GM03348 (cell line): ENCODE data around the gene CRYBB3.
A peak's percentile ranks its signal among the peaks of the same experiment; 100 is the strongest.
"Not testable (repeated sequence)": the region's sequence is repeated elsewhere in the genome, so short reads cannot be mapped to it uniquely, and the experiment has no call there.

Experiments
- DNase-seq: peaks from one replicate; pipeline ENCODE4 v3.0.0; 2012; ENCODE audit warnings: low spot score

Gene CRYBB3

DNA sequence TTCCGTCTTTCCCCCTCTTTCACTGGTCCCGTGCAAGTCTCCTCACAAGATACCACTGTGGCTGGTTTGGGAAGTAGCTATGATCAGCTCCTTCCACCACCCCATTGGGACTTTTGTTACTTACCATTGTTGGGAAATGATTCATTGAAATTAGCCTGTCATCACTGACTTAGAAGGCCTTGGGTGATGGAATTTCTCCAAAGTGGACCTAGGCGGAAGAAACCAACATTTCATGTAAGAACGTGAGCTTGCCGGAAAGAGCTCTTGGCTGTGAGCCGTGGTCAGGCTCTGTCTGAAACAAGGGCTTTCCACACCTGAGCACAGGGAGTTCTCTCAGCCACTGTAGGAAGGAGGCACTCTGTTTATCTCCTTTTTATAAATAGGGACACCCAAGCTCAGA lies 23.5 kb upstream of the CRYBB3 start:
- no peak for DNase-seq

DNA sequence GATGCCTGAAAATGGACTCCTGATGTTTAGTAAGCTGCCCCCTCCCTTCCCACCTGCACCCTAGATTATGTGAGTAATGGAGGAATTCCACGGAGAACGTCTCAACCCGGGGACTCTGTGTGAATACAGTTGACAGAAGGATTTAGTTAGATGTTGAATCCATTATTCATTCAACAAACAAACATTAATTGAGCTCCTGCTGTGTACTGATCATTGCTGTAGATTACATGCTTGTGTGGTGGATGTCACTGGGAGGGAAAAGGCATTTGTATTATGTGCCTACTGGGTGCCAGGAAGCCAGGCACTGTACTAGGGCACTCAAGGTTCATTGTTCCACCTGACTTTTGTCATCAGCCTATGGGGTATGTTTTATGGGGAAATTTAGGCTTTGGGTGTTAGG lies 22.9 kb upstream of the CRYBB3 start:
- no peak for DNase-seq

DNA sequence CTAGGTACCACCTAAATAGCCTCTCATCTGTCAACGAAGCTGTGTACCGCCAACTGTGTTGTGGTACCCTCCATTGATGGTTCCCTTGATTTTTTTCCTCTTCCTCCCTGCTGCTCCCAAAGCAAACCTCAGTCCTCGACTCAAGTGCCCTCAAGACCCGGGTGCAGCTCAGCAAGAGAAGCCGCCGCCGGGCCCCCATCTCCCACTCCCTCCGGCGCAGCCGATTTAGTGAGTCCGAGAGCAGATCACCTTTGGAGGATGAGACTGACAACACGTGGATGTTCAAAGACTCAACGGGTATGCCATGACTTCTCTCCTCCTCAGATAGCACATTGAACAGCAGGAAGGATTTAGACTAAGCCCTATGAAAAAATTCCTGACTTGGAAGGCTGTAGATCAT lies 22.4 kb upstream of the CRYBB3 start:
- DNase-seq, result no peak

DNA sequence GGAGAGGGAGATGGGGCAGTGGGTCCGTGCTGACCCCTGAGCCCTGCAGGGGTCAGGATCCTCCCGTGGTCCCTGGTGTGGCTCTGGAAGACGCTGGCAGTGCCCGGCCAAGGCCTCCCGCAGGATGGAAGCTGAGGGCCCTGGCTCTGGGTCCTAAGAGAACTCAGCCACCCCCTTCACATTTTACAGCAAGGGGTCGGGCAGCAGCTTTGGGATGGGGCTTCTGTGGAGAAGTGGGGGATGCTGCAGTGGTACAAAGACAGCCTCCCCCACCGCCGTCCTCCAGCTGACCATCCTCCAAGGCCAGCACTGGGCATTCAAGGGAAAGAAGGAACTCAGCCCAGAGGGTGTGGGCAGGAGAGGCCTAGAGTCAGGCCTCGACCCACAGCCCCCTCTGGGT lies 21.8 kb upstream of the CRYBB3 start:
- DNase-seq, result no peak

DNA sequence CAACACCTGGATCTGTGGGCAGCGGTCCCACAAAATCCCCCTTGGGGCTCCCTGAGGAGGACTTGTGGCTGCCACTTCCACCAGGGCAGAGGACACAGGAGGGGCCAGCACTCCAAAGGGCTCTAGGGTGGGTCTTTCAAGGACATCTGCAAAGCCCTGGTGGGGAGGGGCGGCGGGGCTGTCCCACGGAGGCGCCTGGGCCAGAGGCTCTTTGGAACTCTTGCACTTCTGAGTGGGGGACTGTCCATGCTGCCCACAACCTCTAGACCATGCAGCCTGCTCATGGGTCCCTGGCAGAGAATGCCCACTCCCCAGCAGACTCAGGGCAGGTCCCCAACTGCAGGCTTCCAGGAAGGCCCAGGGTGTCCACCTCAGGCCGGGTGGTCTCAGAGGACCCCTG lies 21.3 kb upstream of the CRYBB3 start:
- not testable (repeated sequence) for DNase-seq

DNA sequence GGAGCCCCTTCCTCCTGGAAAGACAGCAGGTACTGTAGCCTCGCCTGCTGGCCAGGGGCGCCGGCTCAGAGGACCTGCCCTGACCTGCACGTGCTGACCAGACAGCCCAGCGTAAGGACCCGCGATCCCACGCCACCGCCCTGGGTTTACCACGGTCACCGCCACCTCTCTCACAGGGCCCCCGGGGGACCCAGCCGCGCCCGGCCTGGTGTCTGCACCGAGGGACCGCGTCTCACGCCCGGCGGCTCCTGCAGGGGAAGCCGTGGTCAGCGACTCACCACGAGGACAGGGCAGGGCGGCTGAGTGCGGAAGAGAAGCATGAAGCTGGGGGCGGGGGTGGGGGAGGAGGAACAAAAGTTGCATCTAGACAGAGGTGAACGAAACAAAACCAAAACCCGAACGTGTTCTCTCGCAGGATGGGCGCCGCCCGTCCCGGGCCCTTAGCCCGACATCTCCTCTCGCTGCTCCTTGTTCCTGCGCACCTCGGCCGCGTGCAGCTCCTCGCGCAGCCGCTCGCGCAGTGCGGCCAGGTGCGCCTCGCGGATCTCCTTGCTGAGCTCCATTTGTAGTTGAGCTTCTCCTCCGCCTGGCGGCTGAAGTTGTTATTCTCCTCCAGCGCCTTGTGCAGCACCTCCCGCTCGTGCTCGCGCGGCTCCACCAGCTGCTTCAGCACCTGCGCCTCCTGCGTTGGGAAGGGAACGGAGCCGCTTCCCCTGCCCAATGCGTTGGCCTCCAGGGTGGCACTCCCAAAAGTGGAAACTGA lies 20.6 kb upstream of the CRYBB3 start:
- not testable (repeated sequence) for DNase-seq

DNA sequence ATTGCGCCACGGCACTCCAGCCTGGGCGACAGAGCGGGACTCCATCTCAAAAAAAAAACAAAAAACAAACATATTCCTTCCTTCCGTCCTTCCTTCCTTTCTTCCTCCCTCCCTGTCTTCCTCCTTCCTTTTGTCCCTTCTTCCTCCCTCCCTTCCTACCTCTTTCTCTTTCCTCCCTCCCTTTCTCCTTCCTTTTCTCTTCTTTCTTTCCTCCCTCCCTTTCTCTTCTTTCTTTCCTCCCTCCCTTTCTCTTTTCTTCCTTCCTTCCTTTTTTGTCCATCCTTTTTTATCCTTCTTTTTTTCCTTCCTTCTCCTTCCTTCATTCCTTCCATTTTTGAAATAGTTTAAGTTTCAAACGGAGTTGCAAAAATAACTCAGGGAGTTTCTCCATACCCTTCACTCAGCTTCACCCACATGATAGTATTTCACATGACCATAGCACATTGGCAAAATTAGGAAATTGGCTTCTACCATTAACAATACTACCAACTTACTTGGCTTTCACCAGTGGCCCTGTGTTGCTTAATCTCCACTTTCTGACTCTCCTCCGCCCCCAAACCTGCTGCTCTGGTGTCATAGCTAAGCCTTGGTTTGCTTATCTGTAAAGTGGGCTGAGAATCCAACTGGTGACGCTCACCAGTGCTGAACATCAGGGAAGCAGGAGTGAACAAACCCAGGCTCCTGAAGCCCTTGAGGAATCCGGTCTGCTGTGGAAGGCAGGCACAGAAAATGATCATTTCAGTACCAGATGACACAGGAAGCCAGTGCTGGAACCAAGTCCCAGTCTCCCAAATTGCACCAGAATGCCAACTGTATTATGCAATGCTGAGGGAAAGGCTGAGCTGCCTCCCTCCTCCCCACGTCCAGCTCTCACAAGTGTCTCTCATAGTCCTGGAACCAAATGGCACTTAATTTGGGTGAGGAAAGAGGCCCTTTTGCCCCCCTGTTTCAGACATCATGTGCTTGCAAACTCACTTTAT lies 17.2 kb upstream of the CRYBB3 start:
- no peak for DNase-seq

DNA sequence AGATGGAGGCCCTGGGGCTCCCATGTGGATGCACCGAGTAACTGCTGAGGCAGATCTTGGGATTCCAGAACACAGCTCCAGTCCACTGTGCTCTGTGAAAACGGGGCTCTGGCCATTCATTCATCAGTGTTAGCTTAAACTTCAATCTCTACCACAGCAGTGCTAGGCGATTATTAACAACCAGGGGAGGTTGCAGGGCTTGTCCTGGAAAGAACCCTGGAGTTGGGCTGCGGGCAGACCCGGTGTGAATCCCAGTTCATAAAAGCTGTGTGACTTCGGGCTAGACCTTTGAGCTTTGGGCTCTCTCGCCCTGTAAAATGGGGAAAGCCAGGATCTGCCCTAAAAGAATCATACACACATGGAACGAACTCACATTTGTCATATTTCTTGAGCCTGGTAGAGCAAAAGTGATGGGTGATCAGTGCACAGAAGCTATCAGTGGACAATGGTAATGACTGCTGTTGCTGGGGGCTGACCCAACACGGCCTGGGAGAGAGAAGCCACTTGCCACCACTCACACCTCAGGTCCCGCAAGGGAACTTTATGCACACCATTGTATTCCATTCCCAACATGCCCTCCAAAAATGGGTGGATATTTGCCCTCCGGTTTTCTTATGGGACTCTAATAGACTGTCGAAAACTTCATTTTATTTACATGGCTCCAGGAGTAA lies 15.6 kb upstream of the CRYBB3 start:
- no peak for DNase-seq

DNA sequence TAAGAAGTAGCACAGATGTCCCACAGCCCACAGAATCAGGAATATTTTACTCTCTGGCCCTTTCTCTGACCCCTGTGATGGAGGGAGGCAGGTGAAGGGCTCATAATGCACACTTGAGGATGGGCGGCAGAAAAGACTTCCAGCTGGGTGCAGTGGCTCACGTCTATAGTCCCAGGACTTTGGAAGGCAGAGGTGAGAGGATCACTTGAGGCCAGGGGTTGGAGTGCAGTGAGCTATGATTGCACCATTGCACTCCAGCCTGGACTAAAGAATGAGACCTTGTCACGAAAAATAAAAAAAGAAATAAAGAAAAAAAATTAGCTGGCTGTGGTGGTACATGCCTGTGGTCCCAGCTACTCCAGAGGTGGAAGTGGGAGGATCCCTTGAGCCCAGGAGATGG lies 13.5 kb upstream of the CRYBB3 start:
- DNase-seq, result no peak

DNA sequence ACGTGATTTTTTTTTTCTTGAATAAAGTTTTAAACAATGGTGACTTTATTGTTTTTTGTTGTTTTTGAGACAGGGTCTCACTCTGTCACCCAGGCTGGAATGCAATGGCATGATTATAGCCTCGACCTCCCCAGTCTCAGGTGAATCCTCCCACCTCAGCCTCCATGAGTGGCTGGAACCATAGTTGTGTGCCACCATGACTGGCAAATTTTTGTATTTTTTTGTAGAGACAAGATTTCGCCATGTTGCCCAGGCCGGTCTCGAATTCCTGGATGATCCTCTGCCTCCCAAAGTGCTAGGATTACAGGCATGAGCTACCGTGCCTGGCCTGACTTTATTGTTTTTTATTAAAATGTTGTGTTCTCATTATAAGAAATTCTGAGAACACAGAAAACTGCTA lies 12.2 kb upstream of the CRYBB3 start:
- no peak for DNase-seq

DNA sequence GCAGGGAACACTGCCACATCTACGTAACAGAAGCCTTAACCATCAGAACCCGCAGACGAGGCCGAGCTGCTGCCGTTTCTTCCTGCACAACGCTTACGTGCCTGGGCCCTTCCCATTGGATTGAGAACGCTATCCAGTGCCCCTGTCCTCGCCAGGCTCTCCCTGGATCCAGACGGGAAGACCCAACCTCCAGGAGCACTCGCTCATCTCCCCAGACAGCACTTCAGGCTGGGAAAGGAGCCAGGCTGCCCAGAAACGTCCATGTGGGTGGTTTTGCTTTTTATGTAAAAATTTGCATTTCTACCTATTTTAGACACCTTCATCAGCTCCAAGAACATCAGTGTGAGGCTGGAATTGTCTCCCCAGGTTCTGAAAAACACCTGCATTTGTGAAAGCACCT lies 7.3 kb upstream of the CRYBB3 start:
- DNase-seq, result no peak

DNA sequence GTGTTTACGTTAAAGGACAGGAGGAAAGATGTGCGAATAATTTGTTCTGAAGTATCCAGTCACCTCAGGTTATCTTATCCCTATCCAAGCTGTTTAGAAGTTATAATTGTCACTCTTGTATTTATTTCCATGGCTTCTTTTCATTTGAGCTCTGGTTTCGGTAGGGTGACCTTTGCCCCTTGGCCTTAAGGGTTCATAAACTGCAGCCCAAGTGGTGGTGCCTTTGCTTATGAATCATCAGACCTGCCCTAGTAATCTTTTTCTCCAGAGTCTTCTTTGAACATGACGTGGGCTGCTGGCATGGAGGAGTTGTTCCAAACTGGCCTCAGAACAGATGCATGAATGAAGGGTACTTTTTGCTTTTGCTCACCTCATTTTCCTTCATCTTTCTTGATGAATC lies 6.5 kb upstream of the CRYBB3 start:
- DNase-seq, result no peak

DNA sequence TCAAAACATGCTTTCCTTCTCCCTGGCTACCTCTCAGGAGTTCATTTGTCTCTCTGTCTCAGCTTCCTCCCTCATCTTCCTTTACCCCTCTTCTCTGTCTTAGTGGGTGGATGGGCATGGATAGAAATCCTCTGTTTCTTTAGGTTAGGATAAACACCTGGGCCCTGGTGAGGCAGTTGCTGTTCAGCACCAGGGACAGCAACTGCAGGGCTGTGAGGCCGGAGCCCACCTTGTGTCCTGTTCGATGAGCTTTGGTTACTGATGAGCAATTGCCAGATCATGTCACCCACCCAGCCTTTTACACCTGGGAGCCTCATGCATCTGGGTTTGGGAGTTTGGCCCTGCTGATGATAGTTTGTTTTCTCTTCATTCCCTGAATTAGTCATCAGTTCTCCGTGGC lies 6.1 kb upstream of the CRYBB3 start:
- DNase-seq, result no peak

DNA sequence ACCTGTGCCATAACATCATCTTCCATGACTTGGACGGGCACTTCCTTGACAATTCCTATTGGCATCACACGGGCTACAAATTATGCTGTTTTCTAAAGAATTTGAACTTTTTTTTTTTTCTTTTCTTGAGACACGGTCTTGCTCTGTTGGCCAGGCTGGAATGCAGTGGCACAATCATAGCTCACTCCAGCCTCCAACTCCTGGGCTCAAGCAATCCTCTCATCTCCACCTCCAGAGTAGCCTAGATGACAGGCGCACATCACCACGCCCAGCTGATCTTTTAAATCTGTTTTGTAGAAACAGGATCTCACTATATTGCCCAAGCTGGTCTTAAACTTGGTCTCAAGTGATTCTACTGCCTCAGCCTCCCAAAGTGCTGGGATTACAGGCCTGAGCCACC lies 3.3 kb upstream of the CRYBB3 start:
- no peak for DNase-seq

DNA sequence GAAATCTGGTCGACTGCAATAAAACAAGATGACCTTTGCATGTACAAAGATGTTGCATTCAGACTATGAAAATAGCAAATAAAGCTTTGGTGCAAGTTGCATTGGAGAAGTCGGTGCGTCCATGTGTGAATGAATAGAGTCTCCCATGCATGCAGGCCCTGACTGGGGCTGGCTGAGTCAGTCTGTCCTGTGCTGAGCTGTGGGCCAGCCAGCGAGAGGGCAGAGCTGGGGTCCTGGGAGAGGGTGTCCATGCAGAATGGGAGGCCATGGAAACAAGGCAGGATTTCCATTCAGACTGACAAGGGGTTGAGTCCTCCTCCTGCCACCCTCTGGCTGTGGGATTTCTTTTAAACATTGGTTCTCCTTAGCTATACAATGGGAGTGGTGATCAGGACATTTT lies 2.3 kb upstream of the CRYBB3 start:
- no peak for DNase-seq

DNA sequence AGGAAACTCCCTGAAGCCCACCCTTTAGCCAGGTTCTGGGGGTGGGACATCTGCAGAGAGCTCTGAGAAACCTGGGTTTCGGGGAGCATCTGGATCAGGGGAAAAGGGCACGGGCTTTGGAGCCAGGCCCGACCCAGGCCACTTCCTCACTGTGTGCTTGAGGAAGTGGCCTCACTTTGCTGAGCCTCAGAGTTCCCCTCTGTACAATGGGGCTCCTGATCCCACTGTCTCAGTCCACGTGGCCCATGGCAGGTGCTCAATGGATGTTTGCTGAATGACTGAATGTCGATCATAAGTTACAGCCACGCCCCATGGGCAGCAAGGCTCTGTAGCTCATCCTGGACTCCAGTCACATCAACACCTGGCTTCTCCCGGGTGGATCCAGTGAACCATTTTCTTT lies 1.3 kb downstream of the CRYBB3 start:
- no peak for DNase-seq

DNA sequence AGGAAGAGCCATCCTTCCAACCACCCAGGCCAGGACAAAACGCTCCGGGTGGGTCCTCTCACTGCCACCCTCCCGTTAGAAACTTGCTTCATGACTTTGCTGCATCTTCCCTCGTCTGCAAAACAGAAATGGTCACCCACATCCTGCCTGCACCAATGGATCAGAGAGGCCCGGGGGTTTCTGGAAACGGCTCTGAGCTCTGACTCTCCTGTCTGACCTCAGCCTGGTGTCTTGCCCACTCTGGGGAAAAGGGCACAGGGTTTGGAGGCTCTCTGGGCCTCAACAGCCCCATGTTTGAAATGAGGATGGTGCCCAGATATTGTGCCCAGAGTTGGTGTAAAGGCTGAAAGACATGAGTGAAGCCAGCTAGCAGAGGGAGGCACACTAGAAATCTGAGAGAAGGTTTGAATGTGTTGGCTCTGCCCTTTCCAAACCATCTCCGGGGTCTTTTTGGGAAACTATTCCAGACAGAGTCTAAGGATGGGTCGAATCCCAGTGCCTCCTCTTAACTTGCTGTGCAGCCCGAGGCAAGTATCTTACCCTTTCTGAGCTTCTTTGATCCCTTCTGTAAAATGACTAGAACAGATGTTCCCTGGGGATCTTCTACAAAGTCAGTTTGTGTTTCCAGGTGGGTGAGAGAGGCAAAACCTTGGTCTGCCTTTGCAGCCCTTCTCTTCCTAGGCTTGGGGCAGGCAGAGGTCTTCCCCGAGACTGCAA lies 2.1 kb downstream of the CRYBB3 start:
- DNase-seq, result no peak

DNA sequence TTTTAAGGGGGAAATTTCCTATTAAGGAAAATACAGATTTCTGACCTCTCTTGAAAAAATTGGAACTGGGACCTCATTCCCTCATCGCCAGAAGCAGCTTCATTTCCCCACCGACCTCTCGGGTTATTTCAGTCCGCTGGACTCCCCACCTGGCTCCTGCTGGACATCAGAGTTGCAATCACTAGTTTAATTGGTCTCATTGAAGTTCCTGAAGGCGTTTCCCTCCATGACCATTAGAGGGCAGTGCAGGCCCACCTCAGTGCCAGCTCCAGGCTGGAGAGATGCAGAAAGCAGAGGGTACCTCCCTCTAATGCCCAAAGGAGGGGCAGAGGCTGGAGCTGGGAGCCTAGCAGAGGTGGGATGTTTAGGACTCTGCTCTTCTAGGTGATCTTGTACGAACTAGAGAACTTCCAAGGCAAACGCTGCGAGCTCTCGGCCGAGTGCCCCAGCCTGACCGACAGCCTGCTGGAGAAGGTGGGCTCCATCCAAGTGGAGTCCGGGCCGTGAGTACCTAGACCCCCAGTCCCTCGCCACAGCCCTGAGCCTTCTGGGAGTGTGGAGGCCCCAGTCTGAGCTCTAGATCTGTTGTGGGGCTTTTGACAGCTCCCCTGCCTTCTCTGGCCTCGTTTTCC lies 2.7 kb downstream of the CRYBB3 start:
- peak; percentile 88 for DNase-seq

DNA sequence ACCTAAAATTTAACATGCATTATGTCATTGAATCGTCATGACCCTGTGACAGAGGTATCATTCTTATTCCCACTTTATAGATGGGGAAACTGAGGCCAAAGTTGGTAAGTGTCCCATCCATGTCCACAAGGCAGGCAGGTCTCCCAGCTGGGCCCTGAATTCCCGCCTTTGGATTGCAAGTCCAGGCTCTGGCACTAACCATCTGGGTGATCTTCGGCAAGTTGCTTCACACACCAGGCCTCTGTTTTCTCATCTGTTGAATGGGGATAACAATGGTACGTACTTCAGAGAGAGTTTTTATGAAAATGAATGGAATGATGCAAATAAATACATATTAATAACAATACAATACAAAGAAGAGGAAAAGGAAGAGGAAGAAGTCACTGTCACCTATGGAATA lies 3.4 kb downstream of the CRYBB3 start:
- no peak for DNase-seq

DNA sequence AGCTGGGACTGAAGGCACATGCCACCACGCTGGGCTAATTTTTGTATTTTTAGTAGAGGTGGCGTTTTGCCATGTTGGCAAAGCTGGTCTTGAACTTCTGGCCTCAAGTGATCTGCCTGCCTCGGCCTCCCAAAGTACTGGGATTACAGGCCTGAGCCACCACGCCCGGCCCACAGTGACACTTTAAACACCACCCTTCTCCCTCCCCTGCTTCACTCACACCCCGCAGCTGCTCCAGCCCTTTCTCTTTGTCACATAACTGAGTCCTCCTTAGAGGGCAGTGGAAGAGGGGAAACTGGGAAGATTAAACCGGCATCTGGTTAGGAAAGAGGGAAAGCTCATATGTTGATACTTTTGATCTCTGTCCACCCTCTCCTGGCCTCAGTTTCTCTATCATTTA lies 4.9 kb downstream of the CRYBB3 start:
- not testable (repeated sequence) for DNase-seq

DNA sequence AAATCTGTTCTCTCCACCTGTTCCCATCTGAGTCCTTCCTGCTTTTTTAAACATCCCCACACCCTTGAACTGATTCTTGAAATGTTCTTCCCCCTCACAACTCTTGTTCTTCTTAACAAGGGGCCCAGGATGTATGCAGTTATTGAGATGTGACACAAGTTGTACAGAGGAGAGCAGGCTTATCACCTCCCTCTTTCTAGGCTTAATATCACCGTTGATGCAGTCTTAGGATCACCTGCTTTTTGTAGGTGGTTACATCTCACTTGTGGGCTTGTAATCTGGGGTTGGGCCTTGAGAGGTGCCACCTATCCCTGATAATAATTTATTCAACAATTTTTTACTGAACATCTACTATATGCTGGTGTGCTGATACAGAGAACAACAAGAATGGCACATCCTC lies 6.2 kb downstream of the CRYBB3 start:
- DNase-seq, result no peak

DNA sequence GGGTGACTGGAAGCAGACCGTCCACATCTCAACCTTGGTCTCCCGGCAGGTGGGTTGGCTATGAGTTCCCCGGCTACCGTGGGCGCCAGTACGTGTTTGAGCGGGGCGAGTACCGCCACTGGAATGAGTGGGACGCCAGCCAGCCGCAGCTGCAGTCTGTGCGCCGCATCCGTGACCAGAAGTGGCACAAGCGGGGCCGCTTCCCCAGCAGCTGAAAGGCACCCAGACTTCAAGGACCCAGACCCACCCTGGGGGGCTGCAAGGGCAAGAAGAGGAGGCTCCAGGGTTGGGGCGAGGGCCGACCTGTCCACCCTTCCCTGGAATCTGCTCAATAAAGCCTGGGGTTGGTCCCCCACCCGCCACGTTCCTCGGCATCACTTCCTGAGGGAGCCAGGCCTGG lies 7.3 kb downstream of the CRYBB3 start:
- no peak for DNase-seq
